Fibroblast of the aortic adventitia (primary cell): Measurements from ENCODE around the gene TAS2R8. TPM values are rescaled to one million over a fixed set of nuclear protein-coding genes. Genes with fewer than 3 reads are reported as not detected.

ENCODE experiments used
- DNase-seq: peaks from one replicate; pipeline ENCODE4 v3.0.0-alpha.2; 2010; ENCODE audit warnings: low read depth
- H3K4me3 ChIP-seq: 2 replicates; pipeline ENCODE4 v1.5.1; 2011; ENCODE audit warnings: low read depth, mild to moderate bottlenecking, control low read depth, low read length, moderate library complexity
- CTCF ChIP-seq: IDR thresholded peaks from 2 replicates; pipeline ENCODE4 v1.5.1; 2011; ENCODE audit warnings: mild to moderate bottlenecking, low read length, control low read depth, inconsistent platforms; ENCODE audit not compliant: insufficient read depth
- total RNA-seq: library from RNA; depleted of rRNA; stranded (reverse); fragments of >200 nt; gene quantifications from 2 replicates; pipeline ENCODE4 v1.2.3, GENCODE V29; 2012; ENCODE audit warnings: low replicate concordance

Gene TAS2R8
- 0.45 TPM in 1 of 2 replicates, not detected in the other for total RNA-seq

DNA sequence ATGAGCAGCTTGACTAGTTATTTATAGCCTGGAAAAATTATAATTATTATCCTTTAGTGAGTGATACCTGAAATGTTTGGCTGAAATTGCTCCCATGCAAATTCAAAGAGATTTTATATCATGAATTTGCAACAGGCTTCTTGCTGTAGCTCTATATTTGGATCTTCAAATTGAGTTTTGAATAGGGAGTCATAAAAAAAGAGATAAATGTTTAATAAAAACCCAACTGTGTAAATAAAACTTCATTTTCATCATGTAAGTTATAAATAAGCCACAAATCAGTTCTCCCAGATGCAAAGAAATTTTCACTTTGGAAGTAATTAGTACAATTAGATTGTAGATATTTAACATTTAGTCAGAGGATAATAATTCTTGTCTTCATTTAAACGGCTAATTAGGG is at the start of gene TAS2R8:
Gene TAS2R8, minus strand, starts transcription at position 101 of the 400 bp plus-strand sequence. CDS start 306 bp downstream, outside the sequence.
- no peak for DNase-seq
- TF ChIP-seq CTCF, result no peak
- no peak within 1 kb of the TSS for H3K4me3 ChIP-seq

DNA sequence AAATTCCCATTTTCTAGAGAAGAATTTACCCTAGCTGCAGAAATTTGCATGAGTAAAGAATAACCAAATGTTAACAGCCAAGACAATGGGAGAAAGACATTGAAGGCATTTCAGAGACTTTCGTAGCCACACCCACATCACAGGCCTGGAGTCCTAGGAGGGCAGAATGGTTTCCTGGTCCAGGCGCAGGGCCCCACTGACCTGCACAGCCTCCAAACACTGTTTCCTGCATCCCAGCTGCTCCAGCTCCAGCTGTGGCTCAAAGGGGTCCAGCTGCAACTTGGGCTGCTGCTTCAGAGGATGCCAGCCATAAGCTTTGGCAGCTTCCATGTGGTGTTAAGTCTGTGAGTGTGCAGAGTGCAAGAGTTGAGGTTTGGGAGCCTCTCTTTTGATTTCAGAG is 48.7 kb upstream of the TAS2R8 start:
- DNase-seq, result no peak
- no peak for TF ChIP-seq CTCF
- H3K4me3 ChIP-seq, result no peak overlapping the region

GRCh38 chr12:10853776-10854175 is 46.7 kb upstream of the TAS2R8 start:
- no peak overlapping the region for H3K4me3 ChIP-seq
- no peak for TF ChIP-seq CTCF
- no peak for DNase-seq

DNA sequence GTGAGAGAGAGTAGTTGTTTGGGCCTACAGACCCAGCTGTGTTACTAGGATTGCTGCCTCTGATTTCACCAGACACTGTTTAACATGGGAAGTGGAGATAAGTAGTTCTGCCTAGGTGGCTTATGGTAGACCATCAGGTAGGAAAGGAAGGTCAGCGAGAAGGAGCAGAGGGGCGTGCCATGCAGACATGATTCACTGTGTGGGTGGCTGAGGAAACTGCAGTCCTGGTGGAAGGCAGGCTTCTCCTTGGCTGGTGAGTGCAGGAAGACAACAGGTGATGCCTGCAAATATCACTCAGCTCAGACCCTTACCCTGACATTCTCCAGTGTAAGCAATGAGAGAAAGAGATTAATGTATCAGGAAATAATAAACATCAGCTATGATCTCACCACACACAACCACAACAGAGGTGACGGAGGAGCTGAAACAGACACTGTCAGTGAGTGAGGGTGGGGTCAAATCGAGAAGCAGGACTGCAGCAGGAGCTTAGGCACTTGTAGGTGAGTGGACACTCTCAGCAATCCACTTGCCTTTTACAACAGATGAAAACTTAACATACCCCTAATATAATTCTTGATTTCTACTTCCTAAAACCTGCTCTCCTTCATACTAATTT is 44.3 kb upstream of the TAS2R8 start:
- H3K4me3 ChIP-seq, result no peak overlapping the region
- TF ChIP-seq CTCF, result no peak
- no peak for DNase-seq

GRCh38 chr12:10849425-10849878 is 42.4 kb upstream of the TAS2R8 start, which contains the start of gene PRR4:
TSS of gene PRR4 (minus strand) at chr12:10849475. CDS start at chr12:10849437, 38 bp downstream.
- no peak for TF ChIP-seq CTCF
- DNase-seq, result no peak
- H3K4me3 ChIP-seq, result no peak within 1 kb of the TSS

- no peak for DNase-seq
- no peak overlapping the region for H3K4me3 ChIP-seq
- TF ChIP-seq CTCF, result no peak
These were observed 40.7 kb upstream of the TAS2R8 start for GRCh38 chr12:10847744-10848143.

DNA sequence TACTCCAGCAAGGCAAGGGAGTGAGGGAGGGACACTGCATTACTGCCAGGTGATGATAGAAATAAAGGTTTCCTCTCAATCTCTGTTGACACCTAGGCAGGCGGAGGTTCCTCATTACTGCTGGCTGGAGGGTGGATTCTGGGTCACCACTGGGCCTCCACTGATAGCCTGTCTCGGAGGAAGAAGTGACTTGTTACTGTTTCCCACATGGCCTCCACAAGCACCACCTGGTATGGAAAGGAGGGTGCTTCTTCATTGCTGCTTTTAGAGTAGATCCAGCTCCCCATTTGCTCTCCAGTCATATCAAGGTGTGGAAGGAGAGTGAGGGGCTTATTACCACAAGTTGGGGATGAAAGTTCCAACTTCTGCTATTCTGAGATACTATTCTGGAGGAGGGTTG is 35.8 kb upstream of the TAS2R8 start:
- DNase-seq, result no peak
- TF ChIP-seq CTCF, result no peak
- no peak overlapping the region for H3K4me3 ChIP-seq
